ENCODE measurements around the gene TRMT1. TPM values are rescaled to one million over a fixed set of nuclear protein-coding genes. Genes with fewer than 3 reads are reported as not detected.

Gene TRMT1
- total RNA-seq, 1 experiment from 2014 or later = 109 TPM

DNA sequence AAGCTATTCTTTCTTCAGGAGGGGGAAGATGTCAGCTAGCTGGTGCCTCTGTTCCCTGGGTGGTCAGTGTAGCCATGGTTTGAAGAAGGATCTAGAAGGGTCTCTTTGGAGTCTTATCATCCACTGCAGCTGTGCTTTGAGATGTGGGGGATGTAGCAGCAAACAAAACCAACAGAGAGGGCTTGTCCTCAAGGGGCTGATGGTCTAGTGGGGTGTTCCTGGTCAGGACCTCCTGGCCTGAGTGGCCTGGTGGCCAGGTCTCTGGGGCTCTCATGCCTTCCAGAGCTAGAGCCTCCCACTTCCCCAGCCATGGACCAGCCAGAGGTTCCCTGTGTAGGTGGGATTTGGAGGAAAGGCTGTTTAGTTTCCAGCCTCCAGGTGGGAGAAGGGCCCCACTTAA is 54.2 kb downstream of the TRMT1 start:
- Histone ChIP-seq H3K9me3 (ENCODE audit: low read depth, low read length, poor library complexity, severe bottlenecking) (no peaks in the 10 kb centered on the region), H3K4me3 (ENCODE audit: low read depth, low read length, poor library complexity, severe bottlenecking) (no peak overlapping the region), H3K27ac (ENCODE audit: low read depth, low read length, poor library complexity, severe bottlenecking) (no peak overlapping the region), H3K4me1 (ENCODE audit: insufficient read depth, low read length, poor library complexity, severe bottlenecking) (peaks cover 34% of the 10 kb centered on the region), H3K27me3 (replicated peaks; ENCODE audit: insufficient read depth, low read depth, low read length, poor library complexity) (no peaks in the 10 kb centered on the region), H3K36me3 (ENCODE audit: insufficient read depth, low read length, poor library complexity, severe bottlenecking) (no peaks in the 10 kb centered on the region)
- no peak for TF ChIP-seq EZH2 (IDR thresholded peaks at IDR 0.05; ENCODE audit: borderline replicate concordance, low read depth, low read length, poor library complexity, severe bottlenecking)
- TF ChIP-seq, protein P1, sequence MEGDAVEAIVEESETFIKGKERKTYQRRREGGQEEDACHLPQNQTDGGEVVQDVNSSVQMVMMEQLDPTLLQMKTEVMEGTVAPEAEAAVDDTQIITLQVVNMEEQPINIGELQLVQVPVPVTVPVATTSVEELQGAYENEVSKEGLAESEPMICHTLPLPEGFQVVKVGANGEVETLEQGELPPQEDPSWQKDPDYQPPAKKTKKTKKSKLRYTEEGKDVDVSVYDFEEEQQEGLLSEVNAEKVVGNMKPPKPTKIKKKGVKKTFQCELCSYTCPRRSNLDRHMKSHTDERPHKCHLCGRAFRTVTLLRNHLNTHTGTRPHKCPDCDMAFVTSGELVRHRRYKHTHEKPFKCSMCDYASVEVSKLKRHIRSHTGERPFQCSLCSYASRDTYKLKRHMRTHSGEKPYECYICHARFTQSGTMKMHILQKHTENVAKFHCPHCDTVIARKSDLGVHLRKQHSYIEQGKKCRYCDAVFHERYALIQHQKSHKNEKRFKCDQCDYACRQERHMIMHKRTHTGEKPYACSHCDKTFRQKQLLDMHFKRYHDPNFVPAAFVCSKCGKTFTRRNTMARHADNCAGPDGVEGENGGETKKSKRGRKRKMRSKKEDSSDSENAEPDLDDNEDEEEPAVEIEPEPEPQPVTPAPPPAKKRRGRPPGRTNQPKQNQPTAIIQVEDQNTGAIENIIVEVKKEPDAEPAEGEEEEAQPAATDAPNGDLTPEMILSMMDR (conservative IDR thresholded peaks at IDR 0.05; ENCODE audit: low read depth, low read length) = no peak
- intact Hi-C loops (cut with micrococcal nuclease; ENCODE audit: unreplicated experiment) = no loop called here
- CTCF ChIA-PET = interaction anchor here (1.1 to 2.7 kb wide), 4 partner anchors 29 to 97 kb away, joined by 3 to 20 read pairs (median 12); no protein-coding TSS in a partner anchor
- BruUV-seq (replicated peaks) = no TSS peak
- DNase-seq (ENCODE audit: low spot score) = no peak
- POLR2A ChIA-PET (ENCODE audit: low non-redundant PET) = interaction anchor here (0.6 kb wide), 1 partner anchor 11 kb away, joined by 3 read pairs; no protein-coding TSS in a partner anchor

DNA sequence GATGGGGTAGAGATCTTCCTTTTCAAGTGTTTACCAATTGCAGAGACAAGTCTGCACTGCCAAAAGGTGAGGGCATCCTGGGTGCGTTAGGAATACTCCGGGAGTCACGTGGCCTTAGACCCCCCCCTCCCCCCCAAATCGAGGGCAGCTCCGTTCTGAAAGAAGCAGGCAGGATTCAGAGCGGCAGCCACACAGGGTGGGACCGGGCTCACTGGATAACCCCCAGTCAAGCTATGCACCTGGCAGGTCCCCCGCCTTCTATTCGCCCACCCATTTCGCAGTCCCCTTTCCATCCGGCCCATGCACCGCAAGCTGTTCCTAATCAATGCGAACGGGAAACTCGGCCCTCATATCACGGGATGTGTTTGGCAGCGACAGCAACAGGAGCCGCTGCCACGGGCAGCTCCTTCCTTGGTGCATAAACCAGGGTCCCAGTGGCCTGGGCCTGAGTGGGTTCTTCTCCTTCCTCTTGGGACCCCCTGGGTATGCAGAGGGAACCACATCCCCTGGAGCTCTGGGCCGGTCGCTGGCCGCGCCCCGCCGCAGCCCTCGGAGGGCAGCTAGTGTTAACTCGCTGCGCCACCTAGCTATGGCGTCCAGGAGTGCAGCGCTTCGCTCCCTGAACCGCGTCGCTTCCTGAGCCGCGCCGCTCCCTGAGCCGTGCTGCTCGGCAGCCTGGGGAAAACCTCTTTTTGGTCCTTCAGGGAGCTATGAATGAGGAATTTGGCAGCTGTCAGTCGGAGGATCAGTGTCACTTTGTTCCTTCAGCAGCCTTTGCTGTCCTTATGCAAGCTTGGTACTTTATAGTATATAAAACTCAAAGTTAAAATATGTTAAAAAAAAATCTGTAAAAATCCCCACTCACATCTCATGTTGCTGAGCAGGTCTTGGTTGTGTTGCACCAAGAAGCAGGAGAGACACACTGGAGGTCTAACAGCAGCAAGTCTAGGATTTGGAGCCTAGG is 55.3 kb downstream of the TRMT1 start:
- Histone ChIP-seq H3K9me3 (ENCODE audit: low read depth, low read length, poor library complexity, severe bottlenecking) (no peaks in the 10 kb centered on the region), H3K27ac (ENCODE audit: low read depth, low read length, poor library complexity, severe bottlenecking) (no peak overlapping the region), H3K27me3 (replicated peaks; ENCODE audit: insufficient read depth, low read depth, low read length, poor library complexity) (no peaks in the 10 kb centered on the region), H3K36me3 (ENCODE audit: insufficient read depth, low read length, poor library complexity, severe bottlenecking) (no peaks in the 10 kb centered on the region), H3K4me3 (ENCODE audit: low read depth, low read length, poor library complexity, severe bottlenecking) (peak overlapping the region; percentile 43), H3K4me1 (ENCODE audit: insufficient read depth, low read length, poor library complexity, severe bottlenecking) (peaks cover 45% of the 10 kb centered on the region)
- intact Hi-C loops (cut with micrococcal nuclease; ENCODE audit: unreplicated experiment) = loop anchor here (1.0 kb wide), 1 partner anchor 78 kb away; no protein-coding TSS in a partner anchor
- TF ChIP-seq EZH2 (IDR thresholded peaks at IDR 0.05; ENCODE audit: borderline replicate concordance, low read depth, low read length, poor library complexity, severe bottlenecking) = no peak
- TF ChIP-seq, protein P1 (conservative IDR thresholded peaks at IDR 0.05; ENCODE audit: low read depth, low read length) = peak; percentile 98
- no TSS peak for BruUV-seq (replicated peaks)
- ChIA-PET POLR2A (ENCODE audit: low non-redundant PET) (interaction anchor here (0.5 to 0.6 kb wide), 2 partner anchors 10 to 13 kb away, joined by 3 to 6 read pairs; no protein-coding TSS in a partner anchor), CTCF (interaction anchor here (0.5 to 2.7 kb wide), 19 partner anchors 14 to 300 kb away, joined by 3 to 20 read pairs (median 3); no protein-coding TSS in a partner anchor)
- DNase-seq (ENCODE audit: low spot score) = peak; percentile 85

DNA sequence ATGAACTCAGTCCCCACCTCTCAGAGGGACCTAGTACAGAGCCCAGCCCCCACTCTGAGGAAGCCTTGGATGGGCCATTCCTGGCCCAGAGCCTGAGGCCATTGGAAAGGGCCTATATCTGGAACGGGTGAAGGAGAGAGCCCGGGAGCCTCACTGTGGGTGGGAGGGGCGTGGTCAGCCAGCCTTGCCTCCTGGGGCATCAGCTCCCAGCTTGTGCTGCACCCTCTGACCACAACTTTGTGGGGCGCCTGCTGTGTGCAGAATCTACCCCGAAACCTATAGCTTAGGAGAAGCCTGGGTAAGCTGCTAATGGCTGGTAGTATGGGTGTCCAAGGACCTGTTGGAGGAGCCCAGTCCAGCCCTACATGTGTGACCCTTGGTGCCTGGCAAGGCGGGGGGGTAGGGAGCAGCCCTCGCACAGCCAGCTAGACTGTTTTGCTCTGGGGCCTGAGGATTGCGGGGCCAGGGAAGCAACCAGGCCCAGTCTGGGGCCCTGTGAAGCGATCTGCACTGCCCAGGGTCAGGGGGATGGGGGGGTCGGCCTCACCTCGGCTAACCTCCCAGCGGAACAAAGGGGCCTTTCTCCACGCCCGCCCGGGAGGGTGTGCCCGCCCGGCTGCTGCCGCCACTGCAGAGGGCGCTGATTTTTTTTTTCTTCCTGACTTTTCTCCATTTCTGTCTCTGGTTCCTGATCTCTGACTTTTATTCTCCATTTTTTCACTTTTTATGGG is 56.1 kb downstream of the TRMT1 start:
- H3K27me3 ChIP-seq (replicated peaks; ENCODE audit: insufficient read depth, low read depth, low read length, poor library complexity) = no peaks in the 10 kb centered on the region
- peak overlapping the region; percentile 33 for H3K27ac ChIP-seq (ENCODE audit: low read depth, low read length, poor library complexity, severe bottlenecking)
- no peak for DNase-seq (ENCODE audit: low spot score)
- CTCF ChIA-PET = interaction anchor here (0.5 to 2.7 kb wide), 14 partner anchors 13 to 300 kb away, joined by 3 to 20 read pairs (median 4); no protein-coding TSS in a partner anchor
- no peak for TF ChIP-seq EZH2 (IDR thresholded peaks at IDR 0.05; ENCODE audit: borderline replicate concordance, low read depth, low read length, poor library complexity, severe bottlenecking)
- TF ChIP-seq, protein P1 (conservative IDR thresholded peaks at IDR 0.05; ENCODE audit: low read depth, low read length) = no peak
- H3K4me1 ChIP-seq (ENCODE audit: insufficient read depth, low read length, poor library complexity, severe bottlenecking) = peaks cover 53% of the 10 kb centered on the region
- POLR2A ChIA-PET (ENCODE audit: low non-redundant PET) = interaction anchor here (0.5 kb wide), 1 partner anchor 14 kb away, joined by 6 read pairs; no protein-coding TSS in a partner anchor
- peak overlapping the region; percentile 43 for H3K4me3 ChIP-seq (ENCODE audit: low read depth, low read length, poor library complexity, severe bottlenecking)
- BruUV-seq (replicated peaks) = no TSS peak
- H3K9me3 ChIP-seq (ENCODE audit: low read depth, low read length, poor library complexity, severe bottlenecking) = no peaks in the 10 kb centered on the region
- intact Hi-C loops (cut with micrococcal nuclease; ENCODE audit: unreplicated experiment) = no loop called here
- no peaks in the 10 kb centered on the region for H3K36me3 ChIP-seq (ENCODE audit: insufficient read depth, low read length, poor library complexity, severe bottlenecking)
